BJ (cell line): ENCODE data around the gene SRPK1. TPM values are rescaled to one million over a fixed set of nuclear protein-coding genes. Genes with fewer than 3 reads are reported as not detected.
"Not testable (repeated sequence)": the region's sequence is repeated elsewhere in the genome, so short reads cannot be mapped to it uniquely, and the experiment has no call there.

ENCODE experiments used
- CTCF ChIA-PET: fragments of 350-600 bp; formaldehyde crosslinking; extraction: SDS; loops from one replicate; lab custom pipeline; 2021; ENCODE audit warnings: antibody characterized with exemption, inconsistent platforms; lab: Yijun Ruan, JAX
- POLR2A ChIA-PET: fragments of 300-600 bp; sonication (Branson Sonifier 250); formaldehyde crosslinking; extraction: SDS; loops from one replicate; lab custom pipeline; 2021; ENCODE audit warnings: antibody characterized with exemption; lab: Charles Lee
- DNase-seq: peaks from one replicate; pipeline ENCODE4 v3.0.0-alpha.2; 2011; ENCODE audit warnings: low read depth
- H3K27me3 ChIP-seq: 2 replicates; pipeline ENCODE4 v1.6.0; 2011; ENCODE audit warnings: low read length; ENCODE audit not compliant: control insufficient read depth, insufficient read depth
- H3K36me3 ChIP-seq: 2 replicates; pipeline ENCODE4 v1.5.1; 2011; ENCODE audit warnings: low read length; ENCODE audit not compliant: control insufficient read depth, insufficient read depth
- H3K4me3 ChIP-seq: 2 replicates; pipeline ENCODE4 v1.5.1; 2011; ENCODE audit warnings: low read depth, mild to moderate bottlenecking, control low read depth, low read length
- polyA plus RNA-seq: library from polyadenylated mRNA; depleted of rRNA; stranded (reverse); fragments of >200 nt; gene quantifications from 2 replicates; pipeline ENCODE4 v1.2.3, GENCODE V29; 2011
- TF ChIP-seq, protein P1 (sequence below): IDR thresholded peaks from 2 replicates; pipeline ENCODE4 v1.5.1; 2011; ENCODE audit warnings: low read depth, mild to moderate bottlenecking, control low read depth, inconsistent platforms, low read length, moderate library complexity; ENCODE audit not compliant: insufficient read depth

SRPK1 gene
- polyA plus RNA-seq, 1 experiment: 12.6 TPM

DNA sequence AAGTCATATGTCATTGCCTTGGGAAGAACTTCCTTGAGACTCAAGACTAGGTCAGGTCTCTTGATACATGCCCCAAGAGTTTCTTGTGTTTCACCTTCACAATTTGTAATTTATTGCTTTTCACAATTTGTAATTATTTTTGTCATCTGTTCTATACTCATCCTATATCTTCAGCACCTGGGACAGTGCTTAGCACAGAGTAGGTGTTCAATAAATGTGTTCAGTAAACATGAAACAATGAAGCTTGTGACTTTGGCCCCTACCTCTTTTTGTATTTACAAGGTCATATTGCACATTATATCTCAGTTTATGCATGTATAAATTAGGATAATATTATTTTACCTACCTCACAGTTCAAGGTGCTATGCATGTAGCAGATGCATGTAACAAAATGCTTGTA, 21.5 kb upstream of the SRPK1 start:
- CTCF ChIA-PET: no interaction called here
- Histone ChIP-seq H3K36me3 (no peaks in the 10 kb centered on the region), H3K4me3 (no peak overlapping the region), H3K27me3 (no peaks in the 10 kb centered on the region)
- DNase-seq: no peak
- POLR2A ChIA-PET: no interaction called here
- TF ChIP-seq, protein P1, sequence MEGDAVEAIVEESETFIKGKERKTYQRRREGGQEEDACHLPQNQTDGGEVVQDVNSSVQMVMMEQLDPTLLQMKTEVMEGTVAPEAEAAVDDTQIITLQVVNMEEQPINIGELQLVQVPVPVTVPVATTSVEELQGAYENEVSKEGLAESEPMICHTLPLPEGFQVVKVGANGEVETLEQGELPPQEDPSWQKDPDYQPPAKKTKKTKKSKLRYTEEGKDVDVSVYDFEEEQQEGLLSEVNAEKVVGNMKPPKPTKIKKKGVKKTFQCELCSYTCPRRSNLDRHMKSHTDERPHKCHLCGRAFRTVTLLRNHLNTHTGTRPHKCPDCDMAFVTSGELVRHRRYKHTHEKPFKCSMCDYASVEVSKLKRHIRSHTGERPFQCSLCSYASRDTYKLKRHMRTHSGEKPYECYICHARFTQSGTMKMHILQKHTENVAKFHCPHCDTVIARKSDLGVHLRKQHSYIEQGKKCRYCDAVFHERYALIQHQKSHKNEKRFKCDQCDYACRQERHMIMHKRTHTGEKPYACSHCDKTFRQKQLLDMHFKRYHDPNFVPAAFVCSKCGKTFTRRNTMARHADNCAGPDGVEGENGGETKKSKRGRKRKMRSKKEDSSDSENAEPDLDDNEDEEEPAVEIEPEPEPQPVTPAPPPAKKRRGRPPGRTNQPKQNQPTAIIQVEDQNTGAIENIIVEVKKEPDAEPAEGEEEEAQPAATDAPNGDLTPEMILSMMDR: no peak

DNA sequence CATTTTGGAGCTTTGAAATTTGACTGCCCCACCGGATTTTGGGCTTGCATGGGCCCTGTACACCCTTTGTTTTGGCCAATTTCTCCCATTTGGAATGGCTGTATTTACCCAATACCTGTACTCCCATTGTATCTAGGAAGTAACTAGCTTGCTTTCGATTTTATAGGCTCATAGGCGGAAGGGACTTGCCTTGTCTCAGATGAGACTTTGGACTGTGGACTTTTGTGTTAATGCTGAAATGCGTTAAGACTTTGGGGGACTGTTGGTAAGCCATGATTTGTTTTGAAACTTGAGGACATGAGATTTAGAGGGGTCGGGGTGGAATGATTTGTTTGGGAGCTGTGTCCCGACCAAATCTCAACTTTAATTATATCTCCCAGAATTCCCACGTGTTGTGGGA, 20.3 kb upstream of the SRPK1 start:
- DNase-seq, H3K36me3 ChIP-seq, H3K27me3 ChIP-seq, H3K4me3 ChIP-seq, POLR2A ChIA-PET: not testable (repeated sequence)
- CTCF ChIA-PET: interaction anchor here (1.1 kb wide), 1 partner anchor 9 kb away, joined by 3 read pairs; no protein-coding TSS in a partner anchor

DNA sequence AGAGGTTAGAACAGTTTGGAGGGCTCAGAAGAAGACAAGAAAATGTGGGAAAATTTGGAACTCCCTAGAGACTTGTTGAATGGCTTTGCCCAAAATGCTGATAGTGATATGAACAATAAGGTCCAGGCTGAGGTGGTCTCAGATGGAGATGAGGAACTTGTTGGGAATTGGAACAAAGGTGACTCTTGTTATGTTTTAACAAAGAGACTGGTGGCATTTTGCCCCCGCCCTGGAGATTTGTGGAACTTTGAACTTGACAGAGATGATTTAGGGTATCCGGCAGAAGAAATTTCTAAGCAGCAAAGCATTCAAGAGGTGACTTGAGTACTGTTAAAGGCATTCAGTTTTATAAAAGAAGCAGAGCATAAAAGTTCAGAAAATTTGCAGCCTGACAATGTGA, 19.1 kb upstream of the SRPK1 start:
- POLR2A ChIA-PET, H3K27me3 ChIP-seq, H3K4me3 ChIP-seq, DNase-seq, H3K36me3 ChIP-seq, CTCF ChIA-PET: not testable (repeated sequence)

DNA sequence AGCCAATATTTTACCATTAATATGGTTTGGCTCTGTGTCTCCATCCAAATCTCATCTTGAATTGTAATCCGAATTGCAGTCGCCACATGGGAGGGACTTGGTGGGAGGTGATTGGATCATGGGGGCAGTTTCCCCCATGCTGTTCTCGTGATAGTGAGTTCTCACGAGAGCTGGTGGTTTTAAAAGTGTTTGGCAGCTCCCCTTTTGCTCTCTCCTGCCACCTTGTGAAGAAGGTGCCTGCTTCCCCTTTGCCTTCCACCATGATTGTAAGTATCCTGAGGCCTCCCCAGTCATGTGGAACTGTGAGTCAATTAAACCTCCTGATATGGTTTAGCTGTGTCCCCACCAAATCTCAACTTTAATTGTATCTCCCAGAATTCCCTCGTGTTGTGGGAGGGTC, 18.4 kb upstream of the SRPK1 start:
- POLR2A ChIA-PET, H3K4me3 ChIP-seq, H3K27me3 ChIP-seq, DNase-seq, H3K36me3 ChIP-seq: not testable (repeated sequence)
- CTCF ChIA-PET: interaction anchor here (0.6 kb wide), 1 partner anchor 106 kb away, joined by 3 read pairs; no protein-coding TSS in a partner anchor

DNA sequence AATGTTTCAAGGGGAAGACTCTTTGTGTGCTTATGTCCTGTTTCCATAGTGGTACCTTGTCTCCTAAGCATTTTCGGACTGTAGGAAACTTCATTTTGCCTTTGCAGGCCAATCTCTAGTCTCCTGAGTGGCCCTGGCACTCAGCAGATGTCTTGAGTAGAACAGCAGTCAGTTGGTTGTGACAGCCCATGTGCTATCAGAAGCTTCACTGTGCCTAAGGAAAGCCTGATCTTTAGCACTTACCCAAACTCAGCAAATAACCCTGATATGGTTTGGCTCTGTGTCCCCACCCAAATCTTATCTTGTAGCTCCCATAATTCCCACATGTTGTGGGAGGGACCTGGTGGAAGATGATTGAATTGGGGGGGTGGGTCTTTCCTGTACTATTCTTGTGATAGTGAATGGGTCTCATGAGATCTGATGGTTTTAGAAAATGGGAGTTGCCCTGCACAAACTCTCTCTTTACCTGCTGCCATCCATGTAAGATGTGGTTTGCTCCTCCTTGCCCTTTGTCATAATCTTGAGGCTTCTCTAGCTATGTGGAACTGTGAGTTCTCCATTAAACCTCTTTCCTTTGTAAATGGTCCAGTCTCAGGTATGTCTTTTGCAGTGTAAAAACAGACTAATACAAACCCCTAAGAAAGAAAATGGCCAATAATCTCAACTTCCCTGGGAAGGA, 15.9 kb upstream of the SRPK1 start:
- no peak overlapping the region for H3K4me3 ChIP-seq
- no peak for DNase-seq
- CTCF ChIA-PET: interaction anchor here (1.1 kb wide), 1 partner anchor 20 kb away, joined by 3 read pairs; no protein-coding TSS in a partner anchor
- TF ChIP-seq, protein P1: no peak
- H3K36me3 ChIP-seq: no peaks in the 10 kb centered on the region
- POLR2A ChIA-PET: no interaction called here
- no peaks in the 10 kb centered on the region for H3K27me3 ChIP-seq

DNA sequence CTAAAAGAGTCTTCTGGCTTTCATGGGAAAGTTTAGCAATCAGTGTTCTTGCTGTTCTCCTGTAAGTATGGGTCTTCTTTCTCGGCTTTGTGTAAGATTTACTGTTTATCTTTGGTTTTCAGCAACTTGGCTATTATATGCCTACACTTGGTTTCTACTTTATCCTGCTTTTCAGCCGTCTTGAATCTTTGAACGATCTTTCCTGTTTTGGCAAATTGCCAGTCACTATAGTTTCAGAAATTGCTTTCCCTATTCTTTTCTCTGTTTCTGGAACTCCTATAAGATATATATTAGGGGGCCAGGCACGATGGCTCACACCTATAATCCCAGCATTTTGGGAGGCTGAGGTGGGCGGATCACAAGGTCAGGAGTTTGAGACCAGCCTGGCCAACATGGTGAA, 14.6 kb upstream of the SRPK1 start:
- TF ChIP-seq, protein P1: no peak
- DNase-seq: no peak
- POLR2A ChIA-PET: no interaction called here
- CTCF ChIA-PET: no interaction called here
- Histone ChIP-seq H3K27me3 (no peaks in the 10 kb centered on the region), H3K36me3 (no peaks in the 10 kb centered on the region), H3K4me3 (no peak overlapping the region)

DNA sequence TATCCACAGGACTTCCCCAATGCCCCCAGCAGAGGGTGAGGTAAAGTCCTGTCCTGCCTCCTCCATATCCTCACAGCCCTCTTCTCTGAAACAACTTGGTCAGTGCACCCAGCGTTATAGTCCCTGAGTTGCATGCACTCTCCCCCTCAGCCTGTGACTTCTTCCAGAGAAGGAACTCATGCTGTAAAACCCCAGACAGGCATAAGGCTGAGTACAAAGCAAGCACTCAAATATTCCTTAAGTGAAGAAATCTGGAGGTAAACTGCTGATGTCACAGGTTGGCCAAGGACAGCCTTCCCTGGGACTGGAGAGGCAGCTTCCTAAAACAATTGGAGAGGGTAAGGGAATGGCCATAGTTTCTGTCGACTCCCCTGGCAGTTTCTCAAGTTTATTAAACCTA, 12.9 kb upstream of the SRPK1 start:
- POLR2A ChIA-PET: no interaction called here
- Histone ChIP-seq H3K4me3 (no peak overlapping the region), H3K36me3 (no peaks in the 10 kb centered on the region), H3K27me3 (no peaks in the 10 kb centered on the region)
- CTCF ChIA-PET: no interaction called here
- TF ChIP-seq, protein P1: no peak
- DNase-seq: no peak

DNA sequence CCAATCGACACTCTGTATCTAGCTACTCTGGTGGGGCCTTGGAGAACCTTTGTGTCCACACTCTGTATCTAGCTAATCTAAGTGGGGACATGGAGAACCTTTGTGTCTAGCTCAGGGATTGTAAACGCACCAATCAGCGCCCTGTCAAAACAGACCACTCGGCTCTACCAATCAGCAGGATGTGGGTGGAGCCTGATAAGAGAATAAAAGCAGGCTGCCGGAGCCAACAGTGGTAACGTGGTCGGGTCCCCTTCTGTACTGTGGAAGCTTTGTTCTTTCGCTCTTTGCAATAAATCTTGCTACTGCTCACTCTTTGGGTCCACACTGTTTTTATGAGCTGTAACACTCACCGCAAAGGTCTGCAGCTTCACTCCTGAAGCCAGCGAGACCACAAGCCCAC, 11.0 kb upstream of the SRPK1 start:
- DNase-seq, H3K4me3 ChIP-seq, H3K36me3 ChIP-seq, H3K27me3 ChIP-seq, POLR2A ChIA-PET: not testable (repeated sequence)
- CTCF ChIA-PET: interaction anchor here (0.6 kb wide), 1 partner anchor 9 kb away, joined by 3 read pairs; no protein-coding TSS in a partner anchor
